ENCODE results near the gene CDC42BPA.

The CDC42BPA gene

GRCh38 chr1:226951286-226952117 is 366.8 kb downstream of the CDC42BPA start:
- in situ Hi-C loops (cut with MboI; ENCODE audit: low sequenced_read_pairs): no loop called here

- in situ Hi-C loops (cut with MboI; ENCODE audit: low sequenced_read_pairs): no loop called here
These were observed 367.4 kb downstream of the CDC42BPA start for GRCh38 chr1:226950871-226951270.

GRCh38 chr1:226950316-226950715 is 368.0 kb downstream of the CDC42BPA start:
- in situ Hi-C loops (cut with MboI; ENCODE audit: low sequenced_read_pairs): no loop called here

- in situ Hi-C loops (cut with MboI; ENCODE audit: low sequenced_read_pairs): no loop called here
These were observed 368.9 kb downstream of the CDC42BPA start for GRCh38 chr1:226949401-226949800.

GRCh38 chr1:226948996-226949395 is 369.3 kb downstream of the CDC42BPA start:
- in situ Hi-C loops (cut with MboI; ENCODE audit: low sequenced_read_pairs): no loop called here

- in situ Hi-C loops (cut with MboI; ENCODE audit: low sequenced_read_pairs): no loop called here
These were observed 369.8 kb downstream of the CDC42BPA start for GRCh38 chr1:226948480-226948879.

GRCh38 chr1:226948051-226948450 is 370.2 kb downstream of the CDC42BPA start:
- in situ Hi-C loops (cut with MboI; ENCODE audit: low sequenced_read_pairs): no loop called here

- in situ Hi-C loops (cut with MboI; ENCODE audit: low sequenced_read_pairs): no loop called here
These were observed 371.5 kb downstream of the CDC42BPA start for GRCh38 chr1:226946841-226947240.

GRCh38 chr1:226946285-226946684 is 372.0 kb downstream of the CDC42BPA start:
- in situ Hi-C loops (cut with MboI; ENCODE audit: low sequenced_read_pairs): no loop called here

- in situ Hi-C loops (cut with MboI; ENCODE audit: low sequenced_read_pairs): no loop called here
These were observed 372.4 kb downstream of the CDC42BPA start for GRCh38 chr1:226945858-226946245.

GRCh38 chr1:226945106-226945857 is 373.0 kb downstream of the CDC42BPA start:
- in situ Hi-C loops (cut with MboI; ENCODE audit: low sequenced_read_pairs): no loop called here

GRCh38 chr1:226943927-226944326 is 374.4 kb downstream of the CDC42BPA start:
- in situ Hi-C loops (cut with MboI; ENCODE audit: low sequenced_read_pairs): no loop called here

GRCh38 chr1:226943156-226943555 is 375.1 kb downstream of the CDC42BPA start:
- in situ Hi-C loops (cut with MboI; ENCODE audit: low sequenced_read_pairs): no loop called here

GRCh38 chr1:226942392-226942791 is 375.9 kb downstream of the CDC42BPA start:
- in situ Hi-C loops (cut with MboI; ENCODE audit: low sequenced_read_pairs): no loop called here

GRCh38 chr1:226940806-226941067 is 377.6 kb downstream of the CDC42BPA start:
- in situ Hi-C loops (cut with MboI; ENCODE audit: low sequenced_read_pairs): no loop called here

- in situ Hi-C loops (cut with MboI; ENCODE audit: low sequenced_read_pairs): no loop called here
These were observed 378.1 kb downstream of the CDC42BPA start, which contains the start of gene COQ8A for GRCh38 chr1:226940029-226940805. TSS of gene COQ8A (plus strand) at chr1:226940294. CDS start at chr1:226961386, 21,092 bp downstream.
